Amniotic epithelial cell (primary cell): ENCODE results near the gene C3orf80.
"Not testable (repeated sequence)": the region's sequence is repeated elsewhere in the genome, so short reads cannot be mapped to it uniquely, and the experiment has no call there.

Experiments
- DNase-seq: peaks from one replicate; pipeline ENCODE4 v3.0.0-alpha.2; 2010; ENCODE audit warnings: low read depth

The C3orf80 gene

DNA sequence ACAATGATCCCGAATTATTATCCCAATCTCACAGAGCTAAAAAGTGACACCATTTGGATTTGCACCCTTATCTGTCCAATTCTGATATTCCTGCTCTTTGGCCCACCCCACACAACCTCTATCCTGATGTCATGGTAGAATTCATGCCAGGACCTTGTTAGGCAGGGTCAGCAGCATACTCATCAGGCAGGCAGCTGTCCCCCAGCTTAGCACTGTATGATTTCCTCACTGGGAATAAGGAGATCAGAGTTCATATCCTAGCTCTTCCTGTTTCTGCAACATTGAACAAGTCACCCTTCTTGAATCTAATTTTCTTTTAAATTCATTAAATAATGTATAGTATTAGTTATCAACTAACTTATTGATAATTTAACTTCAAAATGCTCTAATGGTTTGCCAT, 12.0 kb upstream of the C3orf80 start:
- DNase-seq: no peak

DNA sequence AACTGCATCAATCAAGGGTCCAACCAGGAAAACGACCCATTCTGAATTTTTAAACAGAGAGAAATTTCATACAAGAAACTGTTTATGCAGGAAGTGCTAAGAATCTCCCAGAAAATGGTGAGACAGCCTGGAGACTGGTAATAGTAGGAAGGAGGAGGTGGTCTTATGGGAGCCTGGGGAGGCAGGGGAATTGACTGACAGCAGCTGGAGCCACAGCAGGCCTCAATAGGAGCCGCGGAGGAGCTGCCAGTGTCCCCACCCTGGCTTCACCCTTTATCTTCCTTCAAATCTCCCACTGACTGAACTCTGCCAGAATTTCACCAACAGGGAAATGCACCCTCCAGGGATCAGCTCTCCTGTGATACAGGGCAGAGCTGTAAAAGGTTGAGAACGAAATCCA, 7.5 kb upstream of the C3orf80 start:
- DNase-seq: no peak

DNA sequence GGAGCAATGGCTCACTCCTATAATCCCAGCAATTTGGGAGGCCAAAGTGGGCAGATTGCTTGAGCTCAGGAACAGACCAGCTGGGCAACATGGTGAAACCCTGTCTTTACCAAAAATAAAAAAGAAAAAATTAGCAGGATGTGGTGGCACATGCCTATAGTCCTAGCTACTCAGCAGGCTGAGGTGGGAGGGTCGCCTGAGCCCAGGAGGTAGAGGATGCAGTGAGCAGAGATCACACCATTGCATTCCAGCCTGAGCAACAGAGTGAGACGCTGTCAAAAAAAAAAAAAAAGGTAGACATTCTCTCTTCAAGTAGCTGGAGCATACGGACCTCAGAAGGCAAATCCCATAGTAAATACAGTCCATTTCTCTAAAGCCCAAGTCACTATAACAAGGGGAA, 7.1 kb upstream of the C3orf80 start:
- DNase-seq: no peak

DNA sequence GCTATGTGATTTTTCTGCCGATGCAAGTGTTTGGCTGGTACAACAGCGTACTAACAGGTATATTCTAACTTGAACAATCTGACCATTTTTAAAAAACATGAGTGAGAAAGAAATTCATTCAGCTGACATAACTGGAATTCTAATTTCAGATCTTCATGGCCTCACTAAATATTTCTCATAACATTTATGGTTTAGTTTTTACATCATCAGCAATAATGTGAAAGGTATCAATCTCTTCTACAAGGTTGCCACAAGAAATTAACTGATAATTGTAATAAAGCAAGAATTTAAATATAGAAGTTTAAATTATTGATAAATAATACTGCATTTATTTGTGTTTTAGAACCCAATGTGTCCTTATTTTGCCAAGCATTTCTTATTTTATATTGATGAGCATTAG, 5.2 kb upstream of the C3orf80 start:
- no peak for DNase-seq

DNA sequence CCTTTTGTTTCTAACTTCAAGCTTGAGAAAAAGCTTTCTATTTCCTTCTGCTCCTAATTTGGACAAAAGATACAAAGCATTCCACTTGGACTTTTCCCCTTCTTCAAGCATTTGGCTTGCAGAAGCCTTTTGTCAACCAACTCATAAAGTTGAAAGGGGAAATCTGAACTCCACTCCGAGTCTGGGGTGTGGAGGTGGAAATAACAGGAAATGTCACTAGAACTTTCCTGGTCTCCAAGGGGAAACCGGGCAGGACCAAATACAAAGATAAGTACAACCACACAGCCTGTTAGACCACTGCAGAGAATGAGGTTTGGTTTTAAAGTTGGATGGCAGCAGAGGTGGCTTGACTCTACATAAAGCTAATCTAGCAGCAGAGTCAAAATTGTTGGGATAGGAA, 4.2 kb upstream of the C3orf80 start:
- DNase-seq: no peak

DNA sequence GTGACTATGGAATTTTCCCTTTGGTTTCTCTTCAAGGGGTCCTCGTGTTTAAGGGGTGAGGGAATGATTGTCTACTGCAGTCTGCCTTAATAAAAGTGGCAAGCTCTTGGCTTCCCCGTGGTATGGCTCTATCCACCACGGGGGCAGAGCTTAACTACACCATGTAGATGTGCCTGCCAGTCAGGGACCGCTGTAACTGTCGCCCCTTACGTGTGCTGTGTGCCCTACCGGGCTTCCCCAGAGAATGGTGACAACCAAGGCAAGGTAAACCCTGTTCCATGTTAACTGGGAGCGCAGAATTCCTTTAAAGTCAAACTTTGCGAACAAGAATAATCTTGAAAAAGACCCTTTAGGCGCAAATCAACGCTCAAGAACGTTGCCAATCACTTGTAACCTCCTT, 966 bp upstream of the C3orf80 start:
- no peak for DNase-seq

DNA sequence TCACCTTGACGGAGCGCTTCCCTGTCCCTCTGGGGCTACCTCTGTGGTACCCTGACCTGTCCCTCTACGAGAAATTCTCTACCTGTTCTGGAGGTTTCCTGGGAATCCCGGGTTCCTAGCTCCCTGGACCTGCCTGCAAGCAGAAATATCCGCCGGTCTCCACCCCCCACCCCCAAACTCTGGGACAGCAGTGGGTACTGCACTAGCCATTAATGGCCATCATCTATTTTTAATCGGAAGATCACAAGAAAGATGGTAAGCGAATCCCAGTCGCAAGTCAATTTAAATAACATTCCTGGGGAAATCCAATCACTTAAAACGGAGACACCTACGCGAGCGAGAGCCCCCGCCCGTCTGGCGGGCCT, 429 bp upstream of the C3orf80 start:
- no peak for DNase-seq

DNA sequence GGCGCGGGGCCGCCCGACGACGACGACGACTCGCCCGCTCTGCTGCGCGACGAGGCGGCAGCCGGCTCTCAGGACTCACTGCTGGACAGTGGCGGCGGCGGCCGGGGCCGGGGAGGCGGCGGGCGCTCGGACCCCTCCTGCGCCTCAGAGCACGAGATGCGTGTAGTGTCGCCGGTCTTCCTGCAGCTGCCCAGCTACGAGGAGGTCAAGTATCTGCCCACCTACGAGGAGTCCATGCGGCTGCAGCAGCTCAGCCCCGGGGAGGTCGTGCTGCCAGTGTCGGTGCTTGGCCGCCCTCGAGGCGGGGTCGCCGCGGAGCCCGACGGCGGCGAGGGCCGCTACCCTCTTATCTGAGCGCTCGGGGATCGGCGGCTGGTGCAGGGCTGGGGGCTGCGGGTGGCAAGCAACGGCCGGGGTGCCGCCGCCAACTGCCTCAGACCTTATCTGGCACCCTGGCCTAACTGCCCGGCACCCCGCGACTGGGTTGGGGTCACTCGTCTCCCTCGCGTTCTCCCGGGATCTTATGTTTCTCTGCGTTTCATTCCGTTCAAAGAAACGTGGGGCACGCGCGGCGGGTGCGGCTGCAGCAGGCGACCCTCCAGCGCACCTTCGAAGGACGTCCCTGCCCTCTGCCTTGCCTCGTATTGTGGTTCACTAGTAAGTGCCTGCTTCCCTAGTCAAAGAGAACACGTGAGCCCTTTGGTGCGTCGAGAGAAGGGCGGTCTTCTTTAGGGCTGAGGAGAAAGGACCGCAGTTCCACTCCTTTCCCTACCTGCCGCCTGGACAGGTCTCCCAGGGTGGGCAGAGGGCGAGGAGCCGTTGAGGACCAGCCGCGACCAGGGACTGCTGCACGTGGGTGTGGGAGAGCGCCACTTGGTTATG, 1.0 kb downstream of the C3orf80 start:
- DNase-seq: no peak

DNA sequence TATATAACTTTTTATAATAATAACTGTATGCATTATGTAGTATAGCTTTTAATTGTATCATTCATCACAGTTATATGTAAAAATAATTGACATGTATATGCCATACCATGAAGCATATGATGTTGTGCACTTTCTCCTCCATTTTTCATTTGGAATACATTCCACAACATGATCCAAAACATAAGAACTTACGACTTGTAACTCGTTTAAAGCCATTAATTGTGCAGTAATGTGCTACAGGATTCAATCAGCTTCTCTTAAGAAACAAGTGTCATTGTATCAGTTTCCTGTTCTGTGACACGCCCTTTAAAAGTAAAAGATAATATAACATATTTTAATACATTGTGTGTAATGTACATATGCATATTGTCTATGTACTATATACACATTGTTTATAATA, 2.2 kb downstream of the C3orf80 start:
- DNase-seq: no peak

DNA sequence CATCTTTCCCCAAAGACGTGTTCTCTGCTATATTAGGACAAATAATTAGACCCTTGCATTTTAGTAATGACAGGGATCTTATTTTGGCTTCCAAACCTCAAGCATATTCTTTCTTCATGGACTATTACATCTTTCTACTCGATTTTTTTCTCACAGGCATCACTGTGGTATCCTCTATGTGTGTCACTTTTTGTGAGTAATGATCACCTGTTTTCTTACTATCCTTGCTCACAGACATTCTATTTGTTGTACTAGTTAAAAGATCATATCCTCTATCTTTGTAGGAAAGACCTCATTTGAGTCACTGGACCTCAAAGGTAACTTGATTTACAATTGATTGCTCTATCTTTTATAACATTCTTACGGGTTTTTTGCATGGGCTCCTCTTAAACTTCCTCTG, 6.8 kb downstream of the C3orf80 start:
- no peak for DNase-seq

DNA sequence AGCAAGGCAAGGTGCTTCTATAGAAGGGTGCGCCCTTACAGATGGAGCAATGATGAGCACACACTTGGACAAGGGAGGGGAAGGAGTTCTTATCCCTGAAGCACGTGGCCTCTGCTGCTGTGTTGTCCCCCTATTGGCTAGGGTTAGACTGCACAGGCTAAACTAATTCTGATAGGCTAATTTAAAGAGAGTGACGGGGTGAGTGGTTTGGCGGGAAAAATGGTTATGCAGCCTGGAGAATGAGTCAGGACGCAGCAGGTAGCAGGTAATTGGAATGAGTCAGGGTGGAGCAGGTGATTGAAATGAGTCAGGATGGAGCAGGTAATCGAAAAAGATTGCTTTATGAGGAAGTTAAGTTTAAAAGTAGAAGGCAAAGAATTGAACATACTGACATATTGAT, 15.5 kb downstream of the C3orf80 start:
- not testable (repeated sequence) for DNase-seq

DNA sequence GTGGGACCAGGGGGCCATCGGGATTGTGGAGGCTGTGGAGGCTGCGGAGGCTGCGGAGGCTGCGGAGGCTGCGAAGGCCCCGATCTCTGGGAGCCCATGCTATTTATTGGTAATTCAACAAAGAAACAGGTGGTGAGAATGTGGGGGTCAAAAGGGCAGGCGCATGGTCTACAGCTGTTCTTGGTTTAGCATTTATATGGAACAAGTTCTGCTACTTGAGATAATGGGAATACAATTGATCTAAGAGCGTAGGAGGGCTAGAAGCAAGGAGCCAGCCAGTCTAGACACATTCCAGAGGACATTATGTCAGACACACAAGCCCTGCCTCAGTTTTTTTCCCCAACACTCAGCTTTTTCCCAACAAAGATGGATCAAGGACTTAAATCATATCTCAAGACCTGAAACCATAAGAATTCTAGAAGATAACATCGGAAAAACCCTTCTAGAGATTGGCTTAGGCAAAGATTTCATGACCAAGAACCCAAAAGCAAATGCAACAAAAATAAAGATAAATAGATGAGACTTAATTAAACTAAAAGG, 20.1 kb downstream of the C3orf80 start:
- DNase-seq: no peak

DNA sequence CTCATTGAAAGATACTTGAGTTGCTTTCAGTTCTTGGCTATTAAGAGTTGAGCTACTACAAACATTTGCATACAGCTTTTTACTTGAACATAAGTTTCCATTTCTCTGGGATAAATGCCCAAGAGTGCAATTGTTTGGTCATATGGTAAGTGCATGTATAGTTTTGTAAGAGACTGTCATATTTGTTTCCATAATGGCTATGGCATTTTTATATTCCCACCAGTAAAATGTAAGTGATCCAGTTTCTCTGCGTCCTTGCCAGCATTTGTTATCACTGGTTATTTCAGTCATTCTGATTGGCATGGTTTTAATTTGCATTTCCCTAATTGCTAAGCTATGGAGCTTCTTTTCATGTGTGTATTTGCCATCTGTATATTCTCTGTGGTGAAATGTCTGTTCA, 22.5 kb downstream of the C3orf80 start:
- no peak for DNase-seq

DNA sequence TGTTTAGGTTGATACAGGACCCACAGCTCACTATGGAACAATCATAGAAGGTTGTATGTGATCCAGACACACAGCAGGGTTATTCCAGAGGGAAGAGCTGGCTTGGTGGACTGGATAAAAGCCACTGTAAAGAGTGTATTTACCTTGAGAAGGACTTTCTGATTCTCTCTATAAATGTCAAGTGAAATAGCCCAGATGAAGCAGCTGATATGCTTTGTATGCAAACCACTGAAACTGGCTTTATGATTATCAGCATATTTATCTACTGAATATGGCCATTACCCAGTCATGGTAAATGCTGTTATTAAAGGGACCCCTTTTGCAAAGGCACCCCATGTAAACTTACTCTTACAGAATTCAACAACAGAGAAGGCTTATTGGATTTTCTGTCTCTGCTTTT, 28.1 kb downstream of the C3orf80 start:
- DNase-seq: no peak

DNA sequence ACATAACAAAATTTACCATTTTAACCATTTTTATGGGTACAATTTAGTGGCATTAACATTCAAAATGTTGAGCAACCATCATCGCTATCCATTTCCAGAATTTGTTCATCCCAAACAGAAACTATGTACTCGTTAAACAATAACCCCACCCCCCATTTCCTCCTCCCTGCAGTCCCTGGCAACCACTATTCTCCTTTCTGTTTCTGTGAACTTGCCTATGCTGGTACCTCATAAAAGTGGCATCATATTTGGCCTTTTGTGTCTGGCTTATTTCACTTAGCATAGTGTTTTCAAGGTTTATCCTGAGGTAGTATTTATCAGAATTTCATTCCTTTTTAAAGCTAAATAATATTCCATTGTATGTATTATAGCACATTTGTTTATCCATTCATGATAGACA, 32.4 kb downstream of the C3orf80 start:
- no peak for DNase-seq

DNA sequence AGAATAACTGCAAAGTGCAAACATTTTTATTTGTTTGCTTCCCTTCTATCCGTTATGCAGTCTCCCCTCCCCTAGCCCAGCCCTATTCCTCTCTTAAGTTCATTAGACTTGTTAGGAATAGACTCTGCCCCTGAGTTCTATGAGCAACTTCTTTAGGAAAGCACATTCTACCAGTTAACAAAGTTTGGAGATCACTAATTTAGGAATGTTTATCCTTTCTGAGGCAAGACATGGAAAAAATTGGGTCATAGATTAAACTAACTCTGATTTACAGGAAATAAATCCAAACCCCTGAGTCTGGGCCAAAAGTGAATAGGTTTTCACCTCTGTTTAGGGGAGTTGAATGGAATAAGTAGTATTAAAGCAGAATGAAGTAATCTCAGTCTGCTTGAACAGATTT, 34.4 kb downstream of the C3orf80 start:
- no peak for DNase-seq

DNA sequence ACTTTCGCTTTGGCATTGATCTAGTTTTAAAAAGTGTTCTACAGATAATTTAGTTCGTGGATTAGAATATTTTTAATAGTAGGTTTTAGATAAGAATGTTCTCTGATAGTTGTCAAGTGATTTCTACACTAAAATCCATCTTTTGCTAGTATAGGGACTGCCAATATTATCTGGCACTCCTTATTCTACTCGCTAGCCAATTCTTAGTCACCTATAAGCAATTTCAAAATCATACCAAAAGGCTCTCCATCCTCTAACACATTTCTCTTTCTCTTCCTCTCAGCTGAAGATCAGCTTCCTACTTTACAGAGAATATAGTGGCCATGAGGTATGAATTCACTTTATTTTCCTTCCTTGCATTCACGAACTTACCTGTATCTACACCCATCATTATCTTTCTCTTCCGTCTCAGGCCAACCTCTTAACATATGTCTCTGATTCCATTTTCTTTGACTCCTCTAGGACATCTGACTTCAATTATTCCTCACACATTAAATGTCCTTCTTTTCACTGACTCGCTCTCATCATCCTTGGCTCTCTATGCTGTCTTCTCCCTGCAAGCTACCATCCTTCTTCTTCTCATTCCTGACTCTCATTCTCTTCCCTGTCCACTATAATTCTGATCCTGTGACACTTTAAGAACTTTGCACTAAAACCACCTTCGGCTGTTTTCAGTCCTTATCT, 35.5 kb downstream of the C3orf80 start:
- DNase-seq: no peak

DNA sequence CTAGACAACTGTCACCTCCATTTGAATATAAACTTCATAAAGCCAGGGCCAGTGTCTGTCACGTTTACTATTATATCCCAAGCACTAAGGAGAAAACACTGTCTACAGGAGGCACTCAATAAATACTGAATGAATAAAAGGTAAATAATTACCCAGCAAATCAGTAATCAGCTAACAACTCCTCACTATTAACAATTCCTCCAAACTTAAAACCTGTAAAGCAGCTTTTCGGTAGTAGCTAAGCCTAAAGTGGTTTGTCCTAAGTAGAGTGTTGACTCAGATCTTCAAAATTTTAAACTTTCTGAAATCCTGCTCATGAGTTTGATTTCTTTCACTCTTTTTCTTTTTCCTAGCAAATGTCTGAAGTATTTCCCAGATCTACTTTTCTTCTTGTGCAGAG, 39.9 kb downstream of the C3orf80 start:
- no peak for DNase-seq
